CD8-positive, alpha-beta memory T cell (primary cell): ENCODE measurements around the gene NAALADL2. TPM values are rescaled to one million over a fixed set of nuclear protein-coding genes. Genes with fewer than 3 reads are reported as not detected.

ENCODE experiments used
- CTCF ChIA-PET: fragments of 350-600 bp; sonication (Branson Sonifier 250); formaldehyde crosslinking; loops from one replicate; lab custom pipeline; 2021; ENCODE audit warnings: antibody characterized with exemption; lab: Charles Lee
- POLR2A ChIA-PET: fragments of 350-600 bp; sonication (Branson Sonifier 250); formaldehyde crosslinking; loops from one replicate; lab custom pipeline; 2021; ENCODE audit warnings: antibody characterized with exemption; lab: Charles Lee
- DNase-seq, 5 donors: peaks; one replicate each; pipeline versions ENCODE4 v3.0.0 to v3.0.0-alpha.2; 2020 to 2022; ENCODE audit warnings: mixed read lengths in 1 of 5
- H3K27ac ChIP-seq: one replicate; pipeline ENCODE4 v1.7.0; 2013; ENCODE audit warnings: low read depth, mild to moderate bottlenecking, low read length, moderate library complexity
- H3K27me3 ChIP-seq: 2 replicates; pipeline ENCODE4 v1.7.0; 2013; ENCODE audit warnings: low read length, mild to moderate bottlenecking; ENCODE audit not compliant: insufficient read depth, poor library complexity, severe bottlenecking
- H3K36me3 ChIP-seq: 2 replicates; pipeline ENCODE4 v1.7.0; 2013; ENCODE audit warnings: mild to moderate bottlenecking, low read length, moderate library complexity; ENCODE audit not compliant: insufficient read depth
- H3K4me1 ChIP-seq: 2 replicates; pipeline ENCODE4 v1.7.0; 2013; ENCODE audit warnings: mild to moderate bottlenecking, low read length, moderate library complexity; ENCODE audit not compliant: insufficient read depth
- H3K4me3 ChIP-seq: 2 replicates; pipeline ENCODE4 v1.7.0; 2013; ENCODE audit warnings: mild to moderate bottlenecking, low read length
- H3K9me3 ChIP-seq: 2 replicates; pipeline ENCODE4 v1.7.0; 2013; ENCODE audit warnings: mild to moderate bottlenecking, low read length
- H3K27ac Mint-ChIP-seq, 8 donors: one replicate each; pipeline ENCODE4 v1.8.0; 2020 to 2021; ENCODE audit warnings: mixed read lengths in 8 of 8, mild to moderate bottlenecking in 6 of 8, inconsistent platforms in 3 of 8, moderate library complexity in 3 of 8
- H3K27me3 Mint-ChIP-seq, 2 donors: one replicate each; pipeline ENCODE4 v1.8.0; 2020 to 2021; ENCODE audit warnings: mixed read lengths in 2 of 2, mild to moderate bottlenecking in 1 of 2, moderate library complexity in 1 of 2
- H3K36me3 Mint-ChIP-seq, 3 donors: one replicate each; pipeline ENCODE4 v1.8.0; 2020 to 2021; ENCODE audit warnings: mixed read lengths in 3 of 3, inconsistent platforms in 1 of 3, mild to moderate bottlenecking in 1 of 3
- H3K4me1 Mint-ChIP-seq, 3 donors: one replicate each; pipeline ENCODE4 v1.8.0; 2020 to 2021; ENCODE audit warnings: mixed read lengths in 3 of 3, inconsistent platforms in 1 of 3, mild to moderate bottlenecking in 1 of 3
- H3K4me3 Mint-ChIP-seq, 7 donors: one replicate each; pipeline ENCODE4 v1.8.0; 2020 to 2021; ENCODE audit warnings: mixed read lengths in 7 of 7, mild to moderate bottlenecking in 6 of 7, moderate library complexity in 4 of 7, inconsistent platforms in 2 of 7
- H3K9me3 Mint-ChIP-seq, 5 donors: one replicate each; pipeline ENCODE4 v1.8.0; 2020 to 2022; ENCODE audit warnings: mixed read lengths in 5 of 5, mild to moderate bottlenecking in 3 of 5, moderate library complexity in 2 of 5, inconsistent platforms in 1 of 5
- polyA plus RNA-seq: library from polyadenylated mRNA; unstranded; fragments of 300-500 nt; fragmentation: Illumina TruSeq; gene quantifications from one replicate; pipeline ENCODE4 v1.2.3, GENCODE V29; 2021
- total RNA-seq, 2 experiments: library from RNA; stranded (reverse); gene quantifications; one replicate each; pipeline ENCODE4 v1.2.3, GENCODE V29; 2021

NAALADL2 gene
- total and polyA plus RNA-seq, 3 experiments from 2014 or later, result not detected

DNA sequence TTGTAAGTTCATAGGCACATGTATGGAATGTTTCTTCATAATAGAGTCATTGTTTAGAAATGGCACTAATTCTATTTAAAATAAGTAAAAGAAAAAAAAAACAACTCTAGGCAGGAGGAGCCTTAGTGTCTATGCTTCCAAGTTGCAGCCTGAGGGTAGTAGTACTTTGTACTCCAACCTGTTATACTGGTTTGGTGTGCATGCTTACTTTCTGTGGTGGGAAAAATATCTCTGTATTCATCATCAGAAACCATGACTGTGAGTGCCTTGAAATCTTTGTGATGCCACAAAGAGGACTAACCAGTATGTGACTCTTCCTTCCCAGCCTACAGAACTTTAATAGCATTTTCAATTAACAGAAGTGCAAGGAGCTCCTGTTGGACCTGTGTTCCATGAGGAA, 4.4 kb downstream of the NAALADL2 start:
- no peak overlapping the region for H3K27ac ChIP-seq
- no peaks in the 10 kb centered on the region for H3K36me3 ChIP-seq
- H3K4me1 ChIP-seq, result no peaks in the 10 kb centered on the region
- ChIA-PET POLR2A (no interaction called here), CTCF (interaction anchor here (1.0 kb wide), 1 partner anchor 11 kb away, joined by 3 read pairs; no protein-coding TSS in a partner anchor)
- Mint-ChIP-seq H3K27ac (no peak overlapping the region), H3K4me1 (no peaks in the 10 kb centered on the region), H3K36me3 (no peaks in the 10 kb centered on the region), H3K4me3 (no peak overlapping the region), H3K9me3 (peaks cover 3 to 14% (median 6%) of the 10 kb centered on the region in 5 donors), H3K27me3 (no peaks in the 10 kb centered on the region)
- H3K27me3 ChIP-seq, result no peaks in the 10 kb centered on the region
- no peak for DNase-seq
- no peak overlapping the region for H3K4me3 ChIP-seq
- no peaks in the 10 kb centered on the region for H3K9me3 ChIP-seq

DNA sequence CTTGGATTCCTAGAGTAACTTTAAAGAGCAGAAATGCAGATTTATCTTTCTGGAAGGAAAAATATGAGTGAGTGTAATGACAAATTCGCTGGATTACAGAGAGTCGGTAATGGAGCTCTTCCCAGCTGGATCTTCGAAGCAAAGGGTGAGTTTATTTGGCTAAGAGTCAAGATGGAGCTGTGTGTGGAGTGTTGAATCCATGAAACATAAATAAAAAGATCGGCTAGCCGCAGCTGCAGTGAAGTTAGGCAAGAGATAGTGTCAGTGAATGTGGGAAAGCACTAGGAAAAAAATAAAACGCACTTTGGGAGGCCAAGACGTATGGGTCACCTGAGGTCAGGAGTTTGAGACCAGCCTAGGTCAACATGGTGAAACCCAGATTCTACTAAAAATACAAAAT, 10.3 kb downstream of the NAALADL2 start:
- no peaks in the 10 kb centered on the region for H3K27me3 ChIP-seq
- H3K27ac Mint-ChIP-seq, result no peak overlapping the region
- no peak overlapping the region for H3K4me3 ChIP-seq
- H3K4me3 Mint-ChIP-seq, result no peak overlapping the region
- peaks cover 1 to 10% (median 4%) of the 10 kb centered on the region in 5 donors for H3K9me3 Mint-ChIP-seq
- no peak for DNase-seq
- H3K36me3 ChIP-seq, result no peaks in the 10 kb centered on the region
- no peaks in the 10 kb centered on the region for H3K4me1 ChIP-seq
- H3K36me3 Mint-ChIP-seq, result no peaks in the 10 kb centered on the region
- CTCF ChIA-PET, result no interaction called here
- no peaks in the 10 kb centered on the region for H3K9me3 ChIP-seq
- no peak overlapping the region for H3K27ac ChIP-seq
- no peaks in the 10 kb centered on the region for H3K4me1 Mint-ChIP-seq
- POLR2A ChIA-PET, result no interaction called here
- H3K27me3 Mint-ChIP-seq, result no peaks in the 10 kb centered on the region

DNA sequence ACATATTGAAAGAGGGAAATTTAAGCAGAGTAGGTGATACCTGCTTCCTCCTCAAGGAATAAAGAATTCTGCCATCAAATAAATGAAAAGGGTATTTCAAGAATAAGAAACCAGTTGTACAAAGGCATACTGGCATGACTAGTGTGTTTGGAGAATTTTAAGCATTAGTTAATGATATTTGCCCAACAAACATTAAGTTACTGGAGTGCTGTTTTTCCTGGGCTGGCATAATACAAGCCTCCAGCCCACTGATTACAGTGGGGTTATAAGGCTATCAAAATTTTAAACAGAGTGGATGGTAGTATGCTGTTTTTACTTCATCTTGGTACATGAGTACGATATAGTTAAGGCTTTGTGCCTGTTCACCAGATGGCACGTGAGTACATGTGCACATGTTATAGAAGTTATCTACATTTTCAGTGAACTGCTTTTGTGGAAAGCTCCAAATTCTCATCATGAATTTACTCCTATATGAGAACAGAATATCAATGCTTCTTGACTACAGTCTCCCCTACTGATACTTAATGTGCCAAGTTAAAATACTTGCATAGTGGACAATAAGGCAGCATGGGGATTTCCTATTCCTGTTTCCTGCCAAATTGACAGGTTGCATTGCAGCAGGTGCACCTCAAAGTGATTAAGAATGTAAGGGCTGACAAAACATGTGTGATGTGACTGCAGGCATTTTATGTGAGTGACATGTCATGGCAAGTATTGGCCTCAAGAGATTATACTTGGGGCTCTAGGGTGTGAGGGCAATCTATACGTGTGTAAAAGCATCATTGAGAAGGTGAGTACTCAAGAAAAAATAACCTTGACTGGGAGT, 14.9 kb downstream of the NAALADL2 start:
- Histone ChIP-seq H3K4me3 (no peak overlapping the region), H3K36me3 (no peaks in the 10 kb centered on the region), H3K9me3 (no peaks in the 10 kb centered on the region), H3K4me1 (no peaks in the 10 kb centered on the region), H3K27ac (no peak overlapping the region), H3K27me3 (no peaks in the 10 kb centered on the region)
- CTCF ChIA-PET, result interaction anchor here (0.9 kb wide), 1 partner anchor 11 kb away, joined by 3 read pairs; no protein-coding TSS in a partner anchor
- H3K4me1 Mint-ChIP-seq, result no peaks in the 10 kb centered on the region
- DNase-seq, result no peak
- POLR2A ChIA-PET, result no interaction called here
- H3K36me3 Mint-ChIP-seq, result no peaks in the 10 kb centered on the region
- no peak overlapping the region for H3K27ac Mint-ChIP-seq
- H3K27me3 Mint-ChIP-seq, result peaks cover 0 to 1% of the 10 kb centered on the region in 2 donors
- peaks cover 1 to 21% (median 3%) of the 10 kb centered on the region in 5 donors for H3K9me3 Mint-ChIP-seq
- no peak overlapping the region for H3K4me3 Mint-ChIP-seq

DNA sequence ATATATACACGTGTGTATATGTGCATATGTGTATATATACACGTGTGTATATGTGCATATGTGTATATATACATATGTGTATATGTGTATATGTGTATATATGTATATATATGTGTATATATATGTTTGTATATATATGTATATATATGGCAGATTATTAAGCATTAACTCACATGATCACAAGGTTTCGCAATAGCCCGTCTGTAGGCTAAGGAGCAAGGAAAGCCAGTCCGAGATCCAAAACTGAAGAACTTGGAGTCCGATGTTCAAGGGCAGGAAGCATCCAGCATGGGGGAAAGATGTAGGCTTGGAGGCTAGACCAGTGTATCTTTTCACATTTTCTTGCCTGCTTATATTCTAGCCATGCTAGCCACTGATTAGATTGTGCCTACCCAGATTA, 23.7 kb downstream of the NAALADL2 start:
- Mint-ChIP-seq H3K4me1 (no peaks in the 10 kb centered on the region), H3K27ac (no peak overlapping the region), H3K9me3 (peaks cover 3 to 39% (median 7%) of the 10 kb centered on the region in 5 donors), H3K27me3 (no peaks in the 10 kb centered on the region), H3K36me3 (no peaks in the 10 kb centered on the region), H3K4me3 (no peak overlapping the region)
- Histone ChIP-seq H3K4me3 (no peak overlapping the region), H3K4me1 (no peaks in the 10 kb centered on the region), H3K27ac (no peak overlapping the region), H3K9me3 (no peaks in the 10 kb centered on the region), H3K36me3 (no peaks in the 10 kb centered on the region), H3K27me3 (no peaks in the 10 kb centered on the region)
- ChIA-PET POLR2A (no interaction called here), CTCF (no interaction called here)
- DNase-seq, result no peak

DNA sequence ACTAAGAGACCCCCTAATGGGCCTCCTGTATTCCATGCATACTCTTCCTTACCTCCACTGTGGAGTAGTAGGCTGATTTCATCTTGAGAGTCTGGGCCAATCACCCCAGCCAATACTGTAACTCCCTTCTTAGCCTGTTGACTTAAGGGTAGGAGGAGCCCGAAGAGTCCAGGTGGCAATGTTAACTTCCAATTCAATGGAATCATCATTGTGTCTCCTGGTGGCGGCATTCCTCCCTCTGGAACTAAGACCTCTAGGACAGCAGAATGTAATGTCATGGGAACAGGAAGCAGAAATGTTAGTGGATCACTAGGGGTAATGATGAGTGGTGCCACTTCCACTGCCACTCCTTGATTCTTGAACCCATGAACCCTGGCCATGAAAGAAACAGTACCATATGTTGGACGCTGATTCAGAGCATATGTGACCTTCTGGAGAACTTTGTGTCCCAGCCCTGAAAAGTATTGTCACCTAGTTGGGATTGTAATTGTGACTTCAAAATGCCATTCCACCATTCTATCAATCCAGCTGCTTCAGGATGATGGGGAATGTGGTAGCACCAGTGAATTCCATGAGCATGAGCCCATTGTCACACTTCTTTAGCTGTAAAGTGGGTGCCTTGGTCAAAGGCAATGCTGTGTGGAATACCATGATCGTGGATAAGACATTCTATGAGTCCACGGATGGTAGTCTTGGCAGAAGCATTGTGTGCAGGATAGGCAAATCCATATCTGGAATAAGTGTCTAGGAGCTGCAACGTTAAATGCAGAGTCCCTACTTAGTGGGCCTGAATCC, 24.9 kb downstream of the NAALADL2 start:
- Histone ChIP-seq H3K4me1 (no peaks in the 10 kb centered on the region), H3K27me3 (no peaks in the 10 kb centered on the region), H3K36me3 (no peaks in the 10 kb centered on the region), H3K4me3 (no peak overlapping the region), H3K9me3 (no peaks in the 10 kb centered on the region), H3K27ac (no peak overlapping the region)
- ChIA-PET POLR2A (no interaction called here), CTCF (no interaction called here)
- no peak for DNase-seq
- no peak overlapping the region for H3K4me3 Mint-ChIP-seq
- H3K27ac Mint-ChIP-seq, result no peak overlapping the region
- H3K27me3 Mint-ChIP-seq, result no peaks in the 10 kb centered on the region
- no peaks in the 10 kb centered on the region for H3K36me3 Mint-ChIP-seq
- H3K9me3 Mint-ChIP-seq, result peaks cover 5 to 33% (median 8%) of the 10 kb centered on the region in 5 donors
- no peaks in the 10 kb centered on the region for H3K4me1 Mint-ChIP-seq

DNA sequence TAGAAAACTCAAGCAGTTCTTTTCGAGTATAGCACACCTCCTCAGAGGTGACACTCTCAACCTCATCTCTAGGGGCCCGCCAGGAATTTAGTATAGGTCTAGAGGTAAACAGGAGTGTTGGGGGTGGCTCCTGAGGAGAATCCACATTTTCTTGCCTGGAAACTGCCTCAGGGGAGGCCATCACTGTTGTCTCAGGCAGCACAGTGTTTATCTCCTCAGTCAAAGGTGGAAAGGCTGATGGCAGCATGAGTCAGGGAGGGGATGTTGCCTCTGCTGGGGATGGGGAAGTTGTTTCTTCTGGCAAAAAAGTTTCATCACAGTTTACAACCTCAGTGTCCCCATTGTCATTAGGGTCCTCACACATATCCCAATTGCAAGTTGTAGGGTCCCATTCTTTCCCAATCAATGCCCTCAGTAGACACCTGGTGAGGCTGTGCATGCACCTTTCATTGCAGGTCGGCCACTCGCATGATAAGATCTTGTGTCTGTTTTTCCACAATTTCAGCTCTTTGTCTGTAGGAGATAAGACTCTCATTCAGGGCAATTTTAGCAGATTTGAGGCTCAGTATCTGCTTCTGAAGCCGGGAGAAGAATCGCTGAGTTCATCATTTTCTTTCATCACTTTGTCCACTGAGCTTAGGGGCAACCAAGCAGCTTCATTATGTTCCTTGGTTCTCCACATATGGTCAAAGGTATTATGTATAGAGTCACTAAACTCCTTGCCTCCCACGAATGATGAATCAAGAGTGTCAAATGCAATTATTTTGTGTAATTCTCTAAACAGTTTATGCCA, 25.8 kb downstream of the NAALADL2 start:
- Histone ChIP-seq H3K27me3 (no peaks in the 10 kb centered on the region), H3K9me3 (no peaks in the 10 kb centered on the region), H3K4me1 (no peaks in the 10 kb centered on the region), H3K27ac (no peak overlapping the region), H3K4me3 (no peak overlapping the region), H3K36me3 (no peaks in the 10 kb centered on the region)
- no peaks in the 10 kb centered on the region for H3K36me3 Mint-ChIP-seq
- ChIA-PET POLR2A (no interaction called here), CTCF (no interaction called here)
- peaks cover 2 to 29% (median 8%) of the 10 kb centered on the region in 5 donors for H3K9me3 Mint-ChIP-seq
- no peak overlapping the region for H3K27ac Mint-ChIP-seq
- no peak overlapping the region for H3K4me3 Mint-ChIP-seq
- no peaks in the 10 kb centered on the region for H3K4me1 Mint-ChIP-seq
- H3K27me3 Mint-ChIP-seq, result no peaks in the 10 kb centered on the region
- no peak for DNase-seq

DNA sequence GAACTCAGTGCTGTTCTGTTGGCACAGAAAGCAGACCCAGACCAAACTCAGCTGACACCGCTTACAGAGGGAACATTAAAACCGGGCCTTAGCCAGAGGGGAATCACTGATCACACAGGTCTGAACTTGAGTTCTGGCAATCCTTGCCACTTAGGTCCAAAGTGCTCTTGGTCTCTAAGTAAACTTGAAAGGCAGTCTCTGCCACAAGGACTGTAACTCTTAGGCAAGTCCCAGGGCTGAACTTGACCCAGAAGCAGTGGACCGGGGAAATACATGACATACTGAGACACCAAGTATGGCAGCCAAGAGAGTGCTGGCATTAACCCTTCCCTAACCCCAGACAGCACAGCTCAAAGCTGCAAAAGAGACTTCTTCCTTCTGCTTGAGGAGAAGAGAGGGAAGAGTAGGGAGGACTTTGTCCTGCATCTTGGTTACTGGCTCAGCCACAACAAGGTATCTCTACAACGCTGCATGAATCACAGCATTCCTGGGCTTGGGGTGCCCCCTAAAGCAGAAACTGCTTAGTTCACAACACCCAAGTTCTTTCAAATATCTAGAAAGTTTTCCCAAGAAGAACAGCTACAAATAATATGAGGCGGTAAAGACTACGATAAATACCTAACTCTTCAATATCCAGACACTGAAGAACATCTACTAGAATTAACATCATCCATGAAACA, 32.5 kb downstream of the NAALADL2 start:
- H3K27me3 ChIP-seq, result no peaks in the 10 kb centered on the region
- H3K27me3 Mint-ChIP-seq, result no peaks in the 10 kb centered on the region
- no peak overlapping the region for H3K27ac Mint-ChIP-seq
- no peaks in the 10 kb centered on the region for H3K9me3 ChIP-seq
- no peak overlapping the region for H3K4me3 Mint-ChIP-seq
- H3K27ac ChIP-seq, result no peak overlapping the region
- no peaks in the 10 kb centered on the region for H3K4me1 Mint-ChIP-seq
- H3K9me3 Mint-ChIP-seq, result peaks cover 3 to 25% (median 9%) of the 10 kb centered on the region in 5 donors
- ChIA-PET POLR2A (no interaction called here), CTCF (no interaction called here)
- no peaks in the 10 kb centered on the region for H3K36me3 Mint-ChIP-seq
- no peaks in the 10 kb centered on the region for H3K36me3 ChIP-seq
- no peak for DNase-seq
- no peak overlapping the region for H3K4me3 ChIP-seq
- H3K4me1 ChIP-seq, result no peaks in the 10 kb centered on the region
